Muscle layer of colon (tissue), 2 donors: ENCODE measurements around the gene MAOB.

Experiments used
- H3K27ac ChIP-seq: one replicate; pipeline ENCODE4 v1.7.0; 2013; ENCODE audit warnings: low read depth, mild to moderate bottlenecking, low read length, moderate library complexity
- H3K27me3 ChIP-seq, 2 donors: one replicate each; pipeline ENCODE4 v1.7.0; 2013; ENCODE audit warnings: low read length in 2 of 2, mild to moderate bottlenecking in 2 of 2; ENCODE audit not compliant: insufficient read depth in 2 of 2, control insufficient read depth in 1 of 2
- H3K36me3 ChIP-seq: one replicate; pipeline ENCODE4 v1.7.0; 2013; ENCODE audit warnings: mild to moderate bottlenecking, low read length; ENCODE audit not compliant: insufficient read depth
- H3K4me1 ChIP-seq: one replicate; pipeline ENCODE4 v1.7.0; 2013; ENCODE audit warnings: mild to moderate bottlenecking, low read length; ENCODE audit not compliant: insufficient read depth
- H3K4me3 ChIP-seq, 2 donors: one replicate each; pipeline ENCODE4 v1.7.0; 2013; ENCODE audit warnings: low read length in 2 of 2, low read depth in 1 of 2, mild to moderate bottlenecking in 1 of 2, moderate library complexity in 1 of 2
- H3K9ac ChIP-seq: one replicate; pipeline ENCODE4 v1.7.0; 2013; ENCODE audit warnings: low read length
- H3K9me3 ChIP-seq: one replicate; pipeline ENCODE4 v1.7.0; 2013; ENCODE audit warnings: mild to moderate bottlenecking, low read length
- donor health status: abdominal sarcoma.
- donor health status: Adenocarcinoma of cecum.

Gene MAOB

DNA sequence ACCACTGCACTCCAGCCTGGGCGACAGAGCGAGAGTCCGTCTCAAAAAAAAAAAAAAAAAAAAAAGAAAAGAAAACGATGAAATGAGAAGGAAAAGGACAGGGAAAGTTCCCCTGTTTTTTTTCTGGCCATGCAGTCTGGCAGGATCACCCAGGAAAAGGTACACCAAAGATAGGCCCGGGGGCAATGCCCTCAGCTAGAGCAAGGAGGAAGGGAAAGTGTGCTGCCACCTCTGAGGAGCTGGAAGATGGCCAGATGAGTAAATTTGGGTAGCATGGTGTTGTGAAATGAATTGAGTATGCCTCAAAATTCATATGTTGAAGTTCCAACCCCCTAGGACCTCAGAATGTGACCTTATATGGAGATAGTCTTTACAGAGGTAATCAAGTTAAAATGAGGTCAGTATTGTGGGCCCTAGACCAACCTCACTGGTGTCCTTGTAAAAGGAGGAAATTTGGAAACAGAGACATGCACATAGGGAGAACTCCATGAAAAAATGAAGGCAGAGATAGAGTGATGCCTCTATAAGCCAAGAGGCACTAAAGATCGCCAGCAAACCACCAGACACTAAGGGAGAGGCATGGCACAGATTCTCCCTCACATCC lies 28.9 kb downstream of the MAOB start:
- Histone ChIP-seq H3K36me3 (no peaks in the 10 kb centered on the region), H3K4me3 (no peak overlapping the region), H3K9me3 (no peaks in the 10 kb centered on the region), H3K27ac (no peak overlapping the region), H3K27me3 (no peaks in the 10 kb centered on the region), H3K9ac (no peak overlapping the region), H3K4me1 (no peaks in the 10 kb centered on the region)

DNA sequence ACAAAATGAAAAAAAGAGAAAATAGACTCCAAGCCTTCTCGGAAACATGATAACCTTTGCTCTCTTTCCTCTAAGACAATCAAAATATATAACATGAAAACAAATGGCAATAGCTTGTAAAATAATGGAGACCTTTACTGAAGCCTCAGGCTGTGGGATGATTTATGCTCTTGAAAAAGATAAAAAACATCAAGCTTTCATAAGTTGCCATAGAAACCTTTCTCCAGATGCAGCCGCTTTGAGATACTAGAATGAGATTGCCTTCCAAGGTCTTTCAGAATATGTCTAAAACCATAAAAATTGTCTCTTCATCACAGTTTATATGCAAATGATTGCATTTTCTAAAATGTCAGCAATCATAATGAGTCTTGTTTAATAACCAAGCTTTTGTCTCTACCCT lies 31.6 kb downstream of the MAOB start:
- Histone ChIP-seq H3K4me1 (no peaks in the 10 kb centered on the region), H3K27me3 (no peaks in the 10 kb centered on the region), H3K9ac (no peak overlapping the region), H3K36me3 (no peaks in the 10 kb centered on the region), H3K4me3 (no peak overlapping the region), H3K9me3 (no peaks in the 10 kb centered on the region), H3K27ac (no peak overlapping the region)

DNA sequence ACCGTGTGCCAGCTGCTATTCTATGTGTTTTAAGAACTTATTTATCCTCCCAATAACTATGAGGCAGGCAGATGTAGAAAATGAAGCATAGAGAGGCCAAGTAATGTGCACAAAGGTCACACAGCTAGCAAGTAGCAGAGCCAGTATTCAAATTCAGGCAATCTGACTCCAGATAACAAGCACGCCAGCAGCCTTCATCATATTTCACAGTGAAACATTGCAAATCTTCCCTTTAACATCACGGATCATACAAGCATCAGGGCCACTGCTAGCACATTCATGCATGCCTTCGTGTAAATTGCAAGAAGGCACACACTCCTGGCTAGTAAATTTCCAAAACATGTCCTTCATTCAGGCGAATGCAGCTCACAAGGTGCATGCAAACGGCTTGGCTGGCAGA lies 33.1 kb downstream of the MAOB start:
- H3K36me3 ChIP-seq, result no peaks in the 10 kb centered on the region
- no peaks in the 10 kb centered on the region for H3K27me3 ChIP-seq
- no peaks in the 10 kb centered on the region for H3K4me1 ChIP-seq
- no peak overlapping the region for H3K9ac ChIP-seq
- H3K27ac ChIP-seq, result no peak overlapping the region
- no peak overlapping the region for H3K4me3 ChIP-seq
- H3K9me3 ChIP-seq, result no peaks in the 10 kb centered on the region

DNA sequence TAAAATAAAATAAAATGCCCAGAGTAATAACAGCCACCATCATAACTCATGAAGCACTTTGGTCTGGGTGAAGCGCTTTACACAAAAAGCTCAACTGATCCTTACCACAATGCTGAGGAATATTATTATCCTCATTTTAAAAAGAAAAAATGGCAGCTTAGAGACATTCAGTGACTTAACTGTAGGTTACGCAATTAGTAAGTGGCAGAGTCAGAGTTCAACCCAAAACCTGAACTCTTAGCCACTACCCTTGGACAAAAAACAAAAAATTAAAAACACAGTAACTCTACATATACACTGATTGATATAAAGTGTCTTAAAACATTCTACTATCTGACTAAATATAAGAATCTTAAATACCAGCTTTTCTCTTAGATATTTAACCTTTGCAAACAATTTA lies 34.9 kb downstream of the MAOB start:
- Histone ChIP-seq H3K4me3 (no peak overlapping the region), H3K9ac (no peak overlapping the region), H3K4me1 (no peaks in the 10 kb centered on the region), H3K27ac (no peak overlapping the region), H3K36me3 (no peaks in the 10 kb centered on the region), H3K27me3 (no peaks in the 10 kb centered on the region), H3K9me3 (no peaks in the 10 kb centered on the region)

DNA sequence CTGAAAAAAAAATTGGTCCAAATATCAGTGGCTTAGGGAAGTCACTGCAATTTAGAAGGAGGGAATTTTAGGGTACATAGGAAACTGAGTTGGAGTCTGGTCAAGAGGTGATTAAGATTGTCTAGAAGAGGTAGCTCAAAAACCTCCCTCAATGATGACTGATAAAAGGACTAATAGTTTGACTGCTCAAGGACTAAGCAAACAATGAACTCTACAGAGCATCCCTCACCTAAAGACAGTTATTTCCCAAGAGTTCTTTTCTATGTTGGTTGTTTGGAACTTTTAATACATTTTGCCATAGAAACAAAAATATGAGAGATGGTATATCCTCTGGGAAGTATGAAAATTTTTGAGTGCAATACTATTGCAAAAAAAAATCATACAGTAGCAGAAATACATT lies 35.7 kb downstream of the MAOB start:
- H3K27ac ChIP-seq, result no peak overlapping the region
- no peaks in the 10 kb centered on the region for H3K9me3 ChIP-seq
- no peaks in the 10 kb centered on the region for H3K4me1 ChIP-seq
- no peaks in the 10 kb centered on the region for H3K36me3 ChIP-seq
- H3K4me3 ChIP-seq, result no peak overlapping the region
- no peak overlapping the region for H3K9ac ChIP-seq
- no peaks in the 10 kb centered on the region for H3K27me3 ChIP-seq

DNA sequence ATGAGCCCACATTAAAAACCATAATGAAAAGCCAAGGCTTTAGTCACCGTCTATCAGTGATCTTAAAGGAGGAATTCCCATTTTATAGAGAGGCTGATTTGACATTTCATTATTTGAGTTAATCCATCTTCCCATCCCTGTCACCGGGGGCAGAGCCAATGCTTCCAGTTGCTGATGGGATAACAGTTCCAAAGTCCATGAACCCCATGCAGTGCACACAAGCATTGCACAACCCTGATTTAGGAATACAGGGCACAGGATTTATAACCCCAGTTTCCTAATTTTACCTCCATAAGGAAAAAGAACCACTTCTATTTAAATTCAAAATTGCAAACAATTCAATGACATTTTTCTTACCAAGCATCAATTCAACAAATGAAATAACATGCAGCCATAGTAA lies 36.5 kb downstream of the MAOB start:
- Histone ChIP-seq H3K9me3 (no peaks in the 10 kb centered on the region), H3K9ac (no peak overlapping the region), H3K4me3 (no peak overlapping the region), H3K27me3 (no peaks in the 10 kb centered on the region), H3K27ac (no peak overlapping the region), H3K36me3 (no peaks in the 10 kb centered on the region), H3K4me1 (no peaks in the 10 kb centered on the region)

DNA sequence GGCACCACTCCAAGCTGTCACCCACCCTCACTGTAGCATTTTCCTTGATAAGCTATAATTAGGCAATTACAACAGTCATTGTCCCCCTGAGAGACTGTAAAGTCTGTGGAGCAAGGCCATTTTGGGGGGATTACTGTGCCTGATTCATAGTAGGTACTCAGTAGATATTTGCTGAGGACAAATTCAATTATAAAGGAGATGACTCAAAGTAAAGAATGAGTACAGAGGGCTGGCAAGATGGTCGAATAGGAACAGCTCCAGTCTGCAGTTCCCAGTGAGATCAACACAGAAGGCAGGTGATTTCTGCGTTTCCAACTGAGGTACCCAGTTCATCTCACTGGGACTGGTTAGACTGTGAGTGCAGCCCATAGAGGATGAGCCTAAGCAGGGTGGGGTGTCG lies 42.0 kb downstream of the MAOB start:
- Histone ChIP-seq H3K27ac (no peak overlapping the region), H3K36me3 (peaks cover 6% of the 10 kb centered on the region)

DNA sequence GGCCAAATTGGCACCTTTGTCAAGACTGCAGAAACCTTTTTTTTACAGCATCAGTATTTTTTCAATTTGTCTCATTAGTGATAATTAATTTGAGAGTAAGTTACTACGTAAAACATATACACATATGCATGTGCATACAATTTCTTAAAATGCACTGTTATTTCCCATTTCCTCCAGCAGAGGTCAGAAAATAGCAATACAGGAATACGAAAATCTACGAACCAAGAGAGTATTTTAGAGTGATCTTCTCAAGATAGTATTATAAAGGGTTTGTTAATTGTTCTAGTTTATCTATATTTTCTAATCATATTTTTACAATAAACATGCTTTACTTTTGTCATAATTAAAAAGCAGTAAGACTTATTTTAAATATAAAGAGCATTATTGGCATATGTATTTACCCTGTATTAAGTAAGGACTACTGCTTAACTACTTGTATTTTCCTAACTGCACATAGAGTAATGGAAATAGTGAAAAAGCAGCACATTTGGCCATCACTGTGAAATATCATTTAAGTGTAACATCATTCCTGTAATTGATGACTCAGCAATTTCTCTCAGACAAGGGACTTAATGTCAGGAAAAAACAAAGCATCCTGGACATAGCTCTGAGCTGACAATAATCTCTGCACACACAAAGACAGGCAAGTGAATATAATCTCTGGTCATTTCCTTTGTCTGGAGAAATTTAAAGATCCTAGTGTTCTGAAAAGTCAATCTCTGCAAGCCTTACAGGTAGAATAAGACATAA lies 45.6 kb downstream of the MAOB start:
- Histone ChIP-seq H3K36me3 (peaks cover 6% of the 10 kb centered on the region), H3K9me3 (no peaks in the 10 kb centered on the region), H3K9ac (no peak overlapping the region), H3K27ac (no peak overlapping the region), H3K27me3 (no peaks in the 10 kb centered on the region), H3K4me3 (no peak overlapping the region), H3K4me1 (peaks cover 3% of the 10 kb centered on the region)

More for the DNA sequence above, 42.0 kb downstream of the MAOB start:
- Histone ChIP-seq H3K9me3 (no peaks in the 10 kb centered on the region), H3K4me3 (no peak overlapping the region), H3K4me1 (peaks cover 3% of the 10 kb centered on the region), H3K27me3 (no peaks in the 10 kb centered on the region), H3K9ac (no peak overlapping the region)

DNA sequence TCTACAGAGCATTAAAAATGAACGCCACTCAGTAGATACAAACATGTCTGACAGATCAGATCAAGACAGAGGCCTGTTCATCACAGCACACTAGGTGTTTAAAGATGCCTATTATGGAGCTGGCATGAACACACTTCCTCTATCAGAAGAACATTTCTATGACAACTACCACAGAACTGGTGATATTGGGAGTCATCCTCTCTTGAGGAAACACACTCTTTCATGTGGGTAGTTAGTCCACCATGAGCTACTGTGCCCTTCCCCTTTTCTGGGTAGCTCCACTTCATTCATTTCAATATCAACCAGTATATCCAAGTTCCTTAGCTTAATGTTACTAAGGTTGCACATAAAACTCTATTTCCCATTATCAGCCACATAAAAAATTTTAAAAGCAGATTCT lies 46.7 kb downstream of the MAOB start:
- Histone ChIP-seq H3K9me3 (no peaks in the 10 kb centered on the region), H3K9ac (no peak overlapping the region), H3K27ac (no peak overlapping the region), H3K27me3 (no peaks in the 10 kb centered on the region), H3K36me3 (peaks cover 6% of the 10 kb centered on the region), H3K4me1 (peaks cover 3% of the 10 kb centered on the region), H3K4me3 (no peak overlapping the region)

DNA sequence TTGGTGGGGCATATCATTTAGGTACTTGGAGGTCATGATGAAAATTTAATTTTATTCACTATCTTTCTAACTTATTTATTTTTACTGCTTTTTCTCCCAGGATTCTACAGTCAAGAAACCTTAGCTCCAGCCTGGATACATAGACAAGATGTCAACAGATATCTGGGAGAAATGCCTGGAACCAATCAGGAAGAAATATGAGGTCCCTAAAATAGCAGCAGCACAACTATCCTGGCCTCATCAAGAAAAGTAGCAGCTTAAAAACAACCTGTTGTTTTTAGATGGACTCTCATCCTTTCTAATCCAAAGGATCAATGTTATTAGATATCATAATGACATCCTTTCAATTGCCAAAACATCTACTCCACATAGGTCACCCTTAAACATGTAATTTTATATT lies 54.5 kb downstream of the MAOB start:
- Histone ChIP-seq H3K4me1 (peaks cover 24% of the 10 kb centered on the region), H3K4me3 (no peak overlapping the region), H3K27me3 (no peaks in the 10 kb centered on the region), H3K27ac (no peak overlapping the region), H3K9me3 (no peaks in the 10 kb centered on the region), H3K9ac (no peak overlapping the region), H3K36me3 (no peaks in the 10 kb centered on the region)

DNA sequence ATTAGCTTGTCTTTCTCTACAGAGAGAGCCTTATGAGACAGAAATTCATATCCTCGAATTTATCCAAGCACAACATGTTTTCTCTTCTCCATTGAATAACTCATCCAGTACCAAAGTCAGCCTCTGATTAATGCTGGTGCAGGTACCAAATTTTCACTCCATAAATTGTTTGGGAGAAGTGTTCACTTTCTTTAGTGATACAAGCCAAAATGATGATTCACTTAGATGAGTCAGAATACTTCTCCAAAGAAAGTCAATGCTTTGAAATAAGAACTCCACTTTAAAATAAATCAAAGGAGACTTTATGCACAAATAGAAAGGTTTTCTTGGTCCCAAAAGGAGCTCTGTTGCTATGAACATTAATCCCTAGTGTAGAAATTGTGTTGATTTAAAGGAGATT lies 60.2 kb downstream of the MAOB start:
- Histone ChIP-seq H3K27ac (no peak overlapping the region), H3K9ac (no peak overlapping the region), H3K9me3 (no peaks in the 10 kb centered on the region), H3K27me3 (no peaks in the 10 kb centered on the region), H3K4me1 (peaks cover 11% of the 10 kb centered on the region), H3K4me3 (no peak overlapping the region), H3K36me3 (no peaks in the 10 kb centered on the region)

DNA sequence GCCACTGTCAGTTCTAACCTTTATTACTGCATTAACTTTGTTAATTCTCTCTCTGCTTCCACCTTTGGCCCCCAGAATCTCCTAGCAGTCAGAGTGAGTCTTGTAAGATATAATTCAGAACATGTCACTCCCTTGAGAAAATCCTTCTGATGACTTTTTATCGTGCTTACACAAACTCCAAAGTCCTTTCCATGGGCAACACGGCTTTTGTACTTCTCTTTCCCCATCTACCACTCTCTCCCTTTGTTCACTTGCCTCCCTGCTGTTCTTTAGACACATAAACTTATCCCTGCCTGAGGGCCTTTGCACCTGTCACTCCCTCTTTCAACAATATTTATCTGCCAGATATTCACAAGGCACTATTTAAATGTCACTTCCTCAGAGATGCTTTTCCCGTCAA lies 64.8 kb downstream of the MAOB start:
- peaks cover 9% of the 10 kb centered on the region for H3K4me1 ChIP-seq
- no peak overlapping the region for H3K27ac ChIP-seq
- H3K9ac ChIP-seq, result no peak overlapping the region
- no peak overlapping the region for H3K4me3 ChIP-seq
- no peaks in the 10 kb centered on the region for H3K36me3 ChIP-seq
- H3K9me3 ChIP-seq, result no peaks in the 10 kb centered on the region
- no peaks in the 10 kb centered on the region for H3K27me3 ChIP-seq
